Measurements from ENCODE around the gene TSR3. TPM values are rescaled to one million over a fixed set of nuclear protein-coding genes. Genes with fewer than 3 reads are reported as not detected.

Gene TSR3
- total and polyA plus RNA-seq, 4 donors = 20.3 to 29.9 (median 28.9) TPM

DNA sequence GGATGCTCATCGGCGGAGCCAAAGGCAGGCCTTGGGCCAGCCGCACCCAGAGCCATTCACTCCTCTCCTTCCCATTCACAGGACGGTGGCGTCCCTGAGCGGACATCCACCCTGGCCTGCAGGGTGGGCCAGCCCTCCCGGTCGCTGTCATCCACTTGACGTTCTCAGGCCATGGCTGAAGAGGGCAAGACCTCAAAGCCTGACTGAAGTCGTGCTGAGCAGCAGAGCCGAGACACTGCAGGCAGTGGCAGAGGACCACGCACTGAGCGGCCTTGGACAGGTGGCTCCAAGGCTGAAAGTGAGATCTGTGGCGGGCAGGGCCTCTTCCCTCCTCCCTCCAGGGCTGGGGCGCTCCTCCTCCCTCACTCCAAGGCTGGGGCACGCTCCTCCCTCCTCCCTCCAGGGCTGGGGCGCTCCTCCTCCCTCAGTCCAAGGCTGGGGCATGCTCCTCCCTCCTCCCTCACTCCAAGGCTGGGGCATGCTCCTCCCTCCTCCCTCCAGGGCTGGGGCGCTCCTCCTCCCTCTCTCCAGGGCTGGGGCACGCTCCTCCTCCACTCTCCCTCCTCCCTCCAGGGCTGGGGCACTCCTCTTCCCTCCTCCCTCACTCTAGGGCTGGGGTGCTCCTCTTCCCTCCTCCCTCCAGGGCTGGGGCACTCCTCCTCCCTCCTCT is 24.2 kb upstream of the TSR3 start (continued):
- no peak for TF ChIP-seq JUND (IDR thresholded peaks at IDR 0.05)

DNA sequence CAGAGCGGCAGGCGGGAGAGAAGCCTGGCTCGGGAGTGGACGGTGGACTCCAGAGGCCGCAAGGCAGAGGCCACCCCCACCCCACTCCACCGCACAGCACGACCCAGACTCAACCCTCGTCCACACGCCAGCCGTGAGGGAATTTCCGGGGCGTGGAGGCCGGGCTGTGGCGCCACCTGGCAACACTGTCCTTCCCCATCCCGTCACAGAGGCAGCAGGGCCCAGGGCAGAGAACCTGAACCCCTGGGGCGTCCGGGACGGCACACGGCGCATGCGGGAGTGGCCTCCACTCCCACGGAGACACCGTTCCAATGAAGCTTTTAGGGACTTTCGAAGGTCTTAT is 23.6 kb upstream of the TSR3 start:
- TF ChIP-seq EGR1 (IDR thresholded peaks at IDR 0.05; ENCODE audit: low read depth in 2 of 2) (no peak), SP1 (IDR thresholded peaks at IDR 0.05) (no peak), RXRA (IDR thresholded peaks at IDR 0.05) (no peak), NR2F2 (IDR thresholded peaks at IDR 0.05) (no peak), TAF1 (conservative IDR thresholded peaks at IDR 0.05) (no peak), FOXA2 (IDR thresholded peaks at IDR 0.05) (no peak), FOXA1 (IDR thresholded peaks at IDR 0.05) (no peak), RAD21 (IDR thresholded peaks at IDR 0.05) (no peak), YY1 (IDR thresholded peaks at IDR 0.05) (no peak), HNF4G (IDR thresholded peaks at IDR 0.05) (no peak), HNF4A (conservative IDR thresholded peaks at IDR 0.05) (no peak), GABPA (IDR thresholded peaks at IDR 0.05 in 1 of 2, conservative IDR thresholded peaks at IDR 0.05 in 1 of 2) (no peak), JUND (IDR thresholded peaks at IDR 0.05) (no peak)
- TF ChIP-seq, protein P1, sequence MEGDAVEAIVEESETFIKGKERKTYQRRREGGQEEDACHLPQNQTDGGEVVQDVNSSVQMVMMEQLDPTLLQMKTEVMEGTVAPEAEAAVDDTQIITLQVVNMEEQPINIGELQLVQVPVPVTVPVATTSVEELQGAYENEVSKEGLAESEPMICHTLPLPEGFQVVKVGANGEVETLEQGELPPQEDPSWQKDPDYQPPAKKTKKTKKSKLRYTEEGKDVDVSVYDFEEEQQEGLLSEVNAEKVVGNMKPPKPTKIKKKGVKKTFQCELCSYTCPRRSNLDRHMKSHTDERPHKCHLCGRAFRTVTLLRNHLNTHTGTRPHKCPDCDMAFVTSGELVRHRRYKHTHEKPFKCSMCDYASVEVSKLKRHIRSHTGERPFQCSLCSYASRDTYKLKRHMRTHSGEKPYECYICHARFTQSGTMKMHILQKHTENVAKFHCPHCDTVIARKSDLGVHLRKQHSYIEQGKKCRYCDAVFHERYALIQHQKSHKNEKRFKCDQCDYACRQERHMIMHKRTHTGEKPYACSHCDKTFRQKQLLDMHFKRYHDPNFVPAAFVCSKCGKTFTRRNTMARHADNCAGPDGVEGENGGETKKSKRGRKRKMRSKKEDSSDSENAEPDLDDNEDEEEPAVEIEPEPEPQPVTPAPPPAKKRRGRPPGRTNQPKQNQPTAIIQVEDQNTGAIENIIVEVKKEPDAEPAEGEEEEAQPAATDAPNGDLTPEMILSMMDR (IDR thresholded peaks at IDR 0.05; ENCODE audit: low read depth, low read length, missing input control) = no peak
- TF ChIP-seq, protein P2, sequence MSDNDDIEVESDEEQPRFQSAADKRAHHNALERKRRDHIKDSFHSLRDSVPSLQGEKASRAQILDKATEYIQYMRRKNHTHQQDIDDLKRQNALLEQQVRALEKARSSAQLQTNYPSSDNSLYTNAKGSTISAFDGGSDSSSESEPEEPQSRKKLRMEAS (IDR thresholded peaks at IDR 0.05) = no peak
- TF ChIP-seq, protein P3, sequence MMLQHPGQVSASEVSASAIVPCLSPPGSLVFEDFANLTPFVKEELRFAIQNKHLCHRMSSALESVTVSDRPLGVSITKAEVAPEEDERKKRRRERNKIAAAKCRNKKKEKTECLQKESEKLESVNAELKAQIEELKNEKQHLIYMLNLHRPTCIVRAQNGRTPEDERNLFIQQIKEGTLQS (IDR thresholded peaks at IDR 0.05) = no peak
- TF ChIP-seq, protein P4, sequence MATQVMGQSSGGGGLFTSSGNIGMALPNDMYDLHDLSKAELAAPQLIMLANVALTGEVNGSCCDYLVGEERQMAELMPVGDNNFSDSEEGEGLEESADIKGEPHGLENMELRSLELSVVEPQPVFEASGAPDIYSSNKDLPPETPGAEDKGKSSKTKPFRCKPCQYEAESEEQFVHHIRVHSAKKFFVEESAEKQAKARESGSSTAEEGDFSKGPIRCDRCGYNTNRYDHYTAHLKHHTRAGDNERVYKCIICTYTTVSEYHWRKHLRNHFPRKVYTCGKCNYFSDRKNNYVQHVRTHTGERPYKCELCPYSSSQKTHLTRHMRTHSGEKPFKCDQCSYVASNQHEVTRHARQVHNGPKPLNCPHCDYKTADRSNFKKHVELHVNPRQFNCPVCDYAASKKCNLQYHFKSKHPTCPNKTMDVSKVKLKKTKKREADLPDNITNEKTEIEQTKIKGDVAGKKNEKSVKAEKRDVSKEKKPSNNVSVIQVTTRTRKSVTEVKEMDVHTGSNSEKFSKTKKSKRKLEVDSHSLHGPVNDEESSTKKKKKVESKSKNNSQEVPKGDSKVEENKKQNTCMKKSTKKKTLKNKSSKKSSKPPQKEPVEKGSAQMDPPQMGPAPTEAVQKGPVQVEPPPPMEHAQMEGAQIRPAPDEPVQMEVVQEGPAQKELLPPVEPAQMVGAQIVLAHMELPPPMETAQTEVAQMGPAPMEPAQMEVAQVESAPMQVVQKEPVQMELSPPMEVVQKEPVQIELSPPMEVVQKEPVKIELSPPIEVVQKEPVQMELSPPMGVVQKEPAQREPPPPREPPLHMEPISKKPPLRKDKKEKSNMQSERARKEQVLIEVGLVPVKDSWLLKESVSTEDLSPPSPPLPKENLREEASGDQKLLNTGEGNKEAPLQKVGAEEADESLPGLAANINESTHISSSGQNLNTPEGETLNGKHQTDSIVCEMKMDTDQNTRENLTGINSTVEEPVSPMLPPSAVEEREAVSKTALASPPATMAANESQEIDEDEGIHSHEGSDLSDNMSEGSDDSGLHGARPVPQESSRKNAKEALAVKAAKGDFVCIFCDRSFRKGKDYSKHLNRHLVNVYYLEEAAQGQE (IDR thresholded peaks at IDR 0.05) = no peak
- DNase-seq (ENCODE audit: low spot score) = no peak
- H3K9ac ChIP-seq (ENCODE audit: low read depth in 1 of 2, low read length in 2 of 2) = no peak overlapping the region
- WGBS = 95% methylated on average over 24 of the region's 24 CpGs
- peaks cover 0 to 20% (median 2%) of the 10 kb centered on the region in 4 donors for H3K36me3 ChIP-seq (ENCODE audit: control insufficient read depth in 4 of 4, insufficient read depth in 3 of 4, low read depth in 1 of 4, low read length in 3 of 4)
- no peaks in the 10 kb centered on the region for H3K27me3 ChIP-seq (ENCODE audit: control insufficient read depth in 4 of 4, insufficient read depth in 4 of 4, low read length in 3 of 4)
- H3K27ac ChIP-seq (ENCODE audit: low read depth in 1 of 2, low read length in 2 of 2) = no peak overlapping the region
- peaks cover 6 to 19% (median 14%) of the 10 kb centered on the region in 4 donors for H3K4me1 ChIP-seq (ENCODE audit: control insufficient read depth in 4 of 4, insufficient read depth in 4 of 4, low read length in 3 of 4)
- no peaks in the 10 kb centered on the region for H3K9me3 ChIP-seq (ENCODE audit: control insufficient read depth in 4 of 4, low read length in 3 of 4)
- H3K4me3 ChIP-seq (ENCODE audit: low read depth in 1 of 3, low read length in 3 of 3) = no peak overlapping the region

Measured in liver (tissue), 9 donors.